GM19452 (cell line): Measurements from ENCODE around the gene ZSCAN21.
A peak's percentile ranks its signal among the peaks of the same experiment; 100 is the strongest.
"Not testable (repeated sequence)": the region's sequence is repeated elsewhere in the genome, so short reads cannot be mapped to it uniquely, and the experiment has no call there.

Source experiments
- ATAC-seq: cut with Tn5 transposase; IDR thresholded peaks from one replicate; pipeline ENCODE4 v1.9.1; 2021; ENCODE audit not compliant: unreplicated experiment

ZSCAN21 gene

GRCh38 chr7:100049441-100050291, at the start of gene ZSCAN21:
TSS of gene ZSCAN21 (plus strand) at chr7:100049774. CDS start at chr7:100057007, 7,233 bp downstream.
- ATAC-seq: peak; percentile 88

GRCh38 chr7:100000239-100000638, 49.3 kb upstream of the ZSCAN21 start:
- ATAC-seq: no peak

- ATAC-seq: no peak
These were observed 45.6 kb upstream of the ZSCAN21 start for GRCh38 chr7:100003711-100004661.

- ATAC-seq: no peak
These were observed 41.7 kb upstream of the ZSCAN21 start for GRCh38 chr7:100007887-100008286.

- no peak for ATAC-seq
These were observed 41.0 kb upstream of the ZSCAN21 start for GRCh38 chr7:100008525-100008924.

- not testable (repeated sequence) for ATAC-seq
These were observed 39.6 kb upstream of the ZSCAN21 start for GRCh38 chr7:100009952-100010351.

- ATAC-seq: no peak
These were observed 38.7 kb upstream of the ZSCAN21 start for GRCh38 chr7:100010901-100011300.

GRCh38 chr7:100011516-100011915, 38.1 kb upstream of the ZSCAN21 start:
- no peak for ATAC-seq

GRCh38 chr7:100012385-100013327, 36.9 kb upstream of the ZSCAN21 start:
- ATAC-seq: not testable (repeated sequence)

- ATAC-seq: no peak
These were observed 36.3 kb upstream of the ZSCAN21 start for GRCh38 chr7:100013328-100013676.

- peak; percentile 94 for ATAC-seq
These were observed 34.1 kb upstream of the ZSCAN21 start, which contains the start of gene ZKSCAN1 for GRCh38 chr7:100015232-100016214. TSS of gene ZKSCAN1 (plus strand) at chr7:100015596. CDS start at chr7:100023507, 7,911 bp downstream.

- ATAC-seq: no peak
These were observed 33.2 kb upstream of the ZSCAN21 start for GRCh38 chr7:100016215-100016901.

- ATAC-seq: no peak
These were observed 32.3 kb upstream of the ZSCAN21 start for GRCh38 chr7:100017300-100017699.

GRCh38 chr7:100017875-100018274, 31.7 kb upstream of the ZSCAN21 start:
- ATAC-seq: no peak

GRCh38 chr7:100019908-100020307, 29.7 kb upstream of the ZSCAN21 start:
- ATAC-seq: no peak

GRCh38 chr7:100021297-100021696, 28.3 kb upstream of the ZSCAN21 start:
- ATAC-seq: no peak

- no peak for ATAC-seq
These were observed 27.0 kb upstream of the ZSCAN21 start for GRCh38 chr7:100022621-100023020.

- ATAC-seq: no peak
These were observed 26.0 kb upstream of the ZSCAN21 start for GRCh38 chr7:100023526-100023925.
